ENCODE data around the gene SMARCE1. TPM values are rescaled to one million over a fixed set of nuclear protein-coding genes. Genes with fewer than 3 reads are reported as not detected.

SMARCE1 gene
- 71.5 and 90.7 TPM in 2 replicates for total RNA-seq

GRCh38 chr17:40647624-40648383 lies at the start of gene SMARCE1:
Gene SMARCE1, minus strand, starts transcription at chr17:40647818. Its CDS starts 2,016 bp downstream, at chr17:40645802.

GRCh38 chr17:40664582-40665333 lies 17.1 kb upstream of the SMARCE1 start, which contains the start of gene KRT222:
Gene KRT222, minus strand, starts transcription at chr17:40665177. Its CDS starts 78 bp downstream, at chr17:40665099.

Other genes with a start within 250 kb of the SMARCE1 start
- 77.6 and 118 TPM in 2 replicates for gene TOP2A, start 229.9 kb downstream of the SMARCE1 start, total RNA-seq
- gene IGFBP4, start 204.4 kb downstream of the SMARCE1 start, total RNA-seq, result 122 and 144 TPM in 2 replicates
- not detected in 2 replicates for gene TNS4, start 146.2 kb downstream of the SMARCE1 start, total RNA-seq
- not detected in 2 replicates for gene CCR7, start 82.3 kb downstream of the SMARCE1 start, total RNA-seq
- not detected in 2 replicates for gene KRT222, start 17.4 kb upstream of the SMARCE1 start, total RNA-seq
- gene KRT24, start 55.9 kb upstream of the SMARCE1 start, total RNA-seq, result not detected in 2 replicates
- gene KRT25, start 107.5 kb upstream of the SMARCE1 start, total RNA-seq, result not detected in 2 replicates
- not detected in 2 replicates for gene KRT26, start 124.4 kb upstream of the SMARCE1 start, total RNA-seq
- gene KRT27, start 134.7 kb upstream of the SMARCE1 start, total RNA-seq, result not detected in 2 replicates
- gene KRT28, start 152.1 kb upstream of the SMARCE1 start, total RNA-seq, result not detected in 2 replicates
- gene KRT10, start 174.8 kb upstream of the SMARCE1 start, total RNA-seq, result 6.1 and 7.8 TPM in 2 replicates
- gene KRT12, start 219.4 kb upstream of the SMARCE1 start, total RNA-seq, result not detected in 2 replicates
- gene KRT20, start 237.4 kb upstream of the SMARCE1 start, total RNA-seq, result not detected in 2 replicates

All from epithelial cell of umbilical artery (primary cell).